Measurements from ENCODE around the gene RNF157.

DNA sequence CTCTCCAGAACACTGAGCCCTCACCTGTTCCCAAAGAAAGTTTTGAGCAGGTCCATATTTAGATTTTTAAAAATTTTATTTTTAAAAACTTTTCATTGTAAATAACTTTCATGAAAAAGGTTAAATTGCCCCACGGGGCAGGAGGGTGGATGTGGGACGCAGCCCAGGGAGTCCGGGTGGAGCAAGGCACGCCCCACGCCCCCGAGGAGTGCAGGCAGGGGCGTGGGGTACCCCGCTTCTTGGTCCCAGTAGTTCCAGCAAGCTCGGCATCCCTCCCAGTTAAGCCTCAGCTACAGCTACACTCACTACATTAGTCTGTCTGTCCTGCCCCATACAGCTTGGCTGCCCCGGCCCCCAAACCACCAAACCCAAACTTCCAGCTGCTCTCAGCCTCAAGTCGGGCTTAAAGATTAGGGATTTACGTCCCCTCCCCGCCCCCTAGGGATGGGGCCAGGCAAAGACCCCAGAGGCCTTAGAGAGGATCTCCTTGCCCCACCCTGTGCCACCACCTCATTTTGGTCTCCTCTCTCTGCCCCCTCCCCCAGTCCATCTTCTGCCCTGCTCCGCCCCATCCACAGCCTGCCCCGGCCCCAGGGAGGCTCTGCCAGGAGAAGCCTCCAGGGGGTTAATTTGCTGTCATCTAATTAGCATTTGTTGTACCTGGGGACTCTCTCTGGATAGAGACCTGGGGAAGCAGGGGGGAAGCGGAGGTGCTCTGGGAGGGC, 103.9 kb downstream of the RNF157 start:
- TF ChIP-seq STAT1 (conservative IDR thresholded peaks at IDR 0.05) (no peak), ZNF207 (IDR thresholded peaks at IDR 0.05; ENCODE audit: borderline replicate concordance) (no peak), MXI1 (IDR thresholded peaks at IDR 0.05; ENCODE audit: low read depth, low read length) (no peak), ZNF622 (IDR thresholded peaks at IDR 0.05) (no peak), ETV6 (conservative IDR thresholded peaks at IDR 0.05 in 1 of 2, IDR thresholded peaks at IDR 0.05 in 1 of 2; ENCODE audit: borderline replicate concordance in 1 of 2, low read depth in 1 of 2) (no peak)
- TF ChIP-seq, protein P1, sequence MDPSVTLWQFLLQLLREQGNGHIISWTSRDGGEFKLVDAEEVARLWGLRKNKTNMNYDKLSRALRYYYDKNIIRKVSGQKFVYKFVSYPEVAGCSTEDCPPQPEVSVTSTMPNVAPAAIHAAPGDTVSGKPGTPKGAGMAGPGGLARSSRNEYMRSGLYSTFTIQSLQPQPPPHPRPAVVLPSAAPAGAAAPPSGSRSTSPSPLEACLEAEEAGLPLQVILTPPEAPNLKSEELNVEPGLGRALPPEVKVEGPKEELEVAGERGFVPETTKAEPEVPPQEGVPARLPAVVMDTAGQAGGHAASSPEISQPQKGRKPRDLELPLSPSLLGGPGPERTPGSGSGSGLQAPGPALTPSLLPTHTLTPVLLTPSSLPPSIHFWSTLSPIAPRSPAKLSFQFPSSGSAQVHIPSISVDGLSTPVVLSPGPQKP (IDR thresholded peaks at IDR 0.05; ENCODE audit: low read depth, low read length): no peak

Measured in GM12878 (cell line).